Transverse colon (tissue), 4 donors: ENCODE results near the gene PTPRE. TPM values are rescaled to one million over a fixed set of nuclear protein-coding genes. Genes with fewer than 3 reads are reported as not detected.

ENCODE experiments used
- DNase-seq: peaks from one replicate; pipeline ENCODE4 v3.0.0-alpha.2; 2019
- H3K27ac ChIP-seq, 4 donors: fragments of 200-600 bp; sonication (generic); 2 replicates each; pipeline ENCODE4 v1.5.1; 2016 to 2018; ENCODE audit warnings: inconsistent platforms in 4 of 4
- H3K27me3 ChIP-seq: fragments of 200-600 bp; sonication (generic); 2 replicates; pipeline ENCODE4 v1.5.1; 2017; ENCODE audit warnings: inconsistent platforms
- H3K36me3 ChIP-seq, 4 donors: fragments of 200-600 bp; sonication (generic); 2 replicates each; pipeline ENCODE4 v1.5.1; 2017 to 2019; ENCODE audit warnings: inconsistent platforms in 4 of 4
- H3K4me1 ChIP-seq, 4 donors: fragments of 200-600 bp; sonication (generic); 2 replicates each; pipeline ENCODE4 v1.5.1; 2017 to 2020; ENCODE audit warnings: inconsistent platforms in 4 of 4
- H3K4me3 ChIP-seq, 4 donors: fragments of 200-600 bp; sonication (generic); 1 replicate in 1 of 4; 2 replicates in 3 of 4; pipeline versions ENCODE4 v1.5.1 to v1.6.1; 2017 to 2019; ENCODE audit warnings: inconsistent platforms in 4 of 4
- H3K9me3 ChIP-seq, 2 donors: fragments of 200-600 bp; sonication (generic); 2 replicates each; pipeline ENCODE4 v1.5.1; 2017 to 2019; ENCODE audit warnings: inconsistent platforms in 2 of 2
- EP300 ChIP-seq: sonication (generic); formaldehyde crosslinking; IDR thresholded peaks from one replicate; pipeline ENCODE4 v1.6.1; 2017; ENCODE audit warnings: antibody characterized with exemption, low read depth
- POLR2A ChIP-seq: fragments of 450-650 bp; IDR thresholded peaks from one replicate; pipeline ENCODE4 v1.6.1; 2016; ENCODE audit warnings: antibody characterized with exemption, mild to moderate bottlenecking, moderate library complexity
- POLR2AphosphoS5 ChIP-seq, 3 donors: sonication (generic); formaldehyde crosslinking; IDR thresholded peaks; one replicate each; pipeline ENCODE4 v1.6.1; 2016; ENCODE audit warnings: antibody characterized with exemption in 3 of 3
- WGBS, 2 donors: methylation state at CpG; one replicate each; pipeline ENCODE4 v1.1.5; 2018; ENCODE audit warnings: low coverage in 1 of 2; 5-methylcytosine and 5-hydroxymethylcytosine counted together
- in situ Hi-C, 4 donors: fragments of 200-750 bp; cut with MboI; loops; one replicate each; pipeline versions ENCODE4 v1.15.0 to v1.15.1; 2017; ENCODE audit warnings: low sequenced_read_pairs in 3 of 4, low pct_ligation_motif_present in 1 of 4, low pct_unique_long_range_greater_than_20kb in 1 of 4
- intact Hi-C: fragments of 100-400 bp; cut with DNase I; formaldehyde crosslinking; loops from one replicate; pipeline ENCODE4 v1.15.1; 2023; ENCODE audit warnings: low total_unique reads
- total RNA-seq, 4 donors: library from RNA; depleted of rRNA; stranded (reverse); fragments of >200 nt; gene quantifications; one replicate each; pipeline ENCODE4 v1.1.0, GENCODE V29; 2016
- TF ChIP-seq, protein P1 (sequence below), 5 experiments: fragments of 200-600 bp in 3 of 5; fragments of 450-650 bp in 2 of 5; sonication (generic) in 3 of 5; IDR thresholded peaks; 1 replicate in 2 of 5; 2 replicates in 3 of 5; pipeline ENCODE4 v1.5.1; 2016 to 2017; ENCODE audit warnings: antibody characterized with exemption in 5 of 5, inconsistent platforms in 3 of 5, mild to moderate bottlenecking in 2 of 5, moderate library complexity in 1 of 5

Gene PTPRE
- total RNA-seq, 4 donors from 2014 or later, result 25.7 to 43.6 (median 26.7) TPM

- intact Hi-C loops (no loop called here), in situ Hi-C loops (loop anchor here in 1 of 4 donors (10.0 kb wide), 1 partner anchor 65 kb away; no protein-coding TSS in a partner anchor)
- H3K9me3 ChIP-seq, result no peaks in the 10 kb centered on the region
- no peaks in the 10 kb centered on the region for H3K27me3 ChIP-seq
- H3K36me3 ChIP-seq, result peaks cover 0 to 29% (median 2%) of the 10 kb centered on the region in 4 donors
- no peaks in the 10 kb centered on the region for H3K4me1 ChIP-seq
- TF ChIP-seq POLR2AphosphoS5 (IDR thresholded peaks at IDR 0.05) (no peak), POLR2A (no peak), EP300 (no peak)
- TF ChIP-seq, protein P1, sequence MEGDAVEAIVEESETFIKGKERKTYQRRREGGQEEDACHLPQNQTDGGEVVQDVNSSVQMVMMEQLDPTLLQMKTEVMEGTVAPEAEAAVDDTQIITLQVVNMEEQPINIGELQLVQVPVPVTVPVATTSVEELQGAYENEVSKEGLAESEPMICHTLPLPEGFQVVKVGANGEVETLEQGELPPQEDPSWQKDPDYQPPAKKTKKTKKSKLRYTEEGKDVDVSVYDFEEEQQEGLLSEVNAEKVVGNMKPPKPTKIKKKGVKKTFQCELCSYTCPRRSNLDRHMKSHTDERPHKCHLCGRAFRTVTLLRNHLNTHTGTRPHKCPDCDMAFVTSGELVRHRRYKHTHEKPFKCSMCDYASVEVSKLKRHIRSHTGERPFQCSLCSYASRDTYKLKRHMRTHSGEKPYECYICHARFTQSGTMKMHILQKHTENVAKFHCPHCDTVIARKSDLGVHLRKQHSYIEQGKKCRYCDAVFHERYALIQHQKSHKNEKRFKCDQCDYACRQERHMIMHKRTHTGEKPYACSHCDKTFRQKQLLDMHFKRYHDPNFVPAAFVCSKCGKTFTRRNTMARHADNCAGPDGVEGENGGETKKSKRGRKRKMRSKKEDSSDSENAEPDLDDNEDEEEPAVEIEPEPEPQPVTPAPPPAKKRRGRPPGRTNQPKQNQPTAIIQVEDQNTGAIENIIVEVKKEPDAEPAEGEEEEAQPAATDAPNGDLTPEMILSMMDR (IDR thresholded peaks at IDR 0.05), result no peak
- H3K27ac ChIP-seq, result no peak overlapping the region
- 92 to 95% methylated on average over 3 to 13 of the region's 13 CpGs for whole genome bisulfite sequencing, 2 donors
- H3K4me3 ChIP-seq, result no peak overlapping the region
- DNase-seq, result no peak
Observed at GRCh38 chr10:128080231-128080630, 173.3 kb downstream of the PTPRE start.

DNA sequence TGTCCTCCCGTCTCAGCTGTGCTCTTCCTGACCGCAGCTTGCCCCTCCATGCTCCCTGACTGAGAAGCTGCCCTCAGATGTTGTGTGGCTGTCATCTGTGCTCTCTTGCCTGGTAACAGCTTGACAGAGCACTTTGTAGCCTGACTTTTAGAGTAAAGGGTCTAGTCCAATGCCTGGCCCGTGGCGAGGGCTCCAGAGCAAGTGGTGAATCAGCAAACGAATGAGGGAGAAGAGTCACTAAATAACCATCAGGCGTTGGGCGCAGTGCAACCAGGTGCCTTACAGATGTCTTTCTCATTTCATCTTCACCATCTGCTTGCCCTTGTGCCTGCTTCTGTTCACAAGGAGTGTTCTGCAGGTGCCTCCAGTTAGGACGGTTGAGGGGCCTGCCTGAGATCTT lies 173.7 kb downstream of the PTPRE start:
- WGBS, 2 donors, result 90% methylated on average over 8 of the region's 8 CpGs; no CpG with 5 or more reads in 1 of the 2 donors
- TF ChIP-seq, protein P1 (IDR thresholded peaks at IDR 0.05), result no peak
- TF ChIP-seq POLR2AphosphoS5 (IDR thresholded peaks at IDR 0.05) (no peak), EP300 (no peak)
- no peak overlapping the region for H3K27ac ChIP-seq
- DNase-seq, result no peak
- intact Hi-C loops (no loop called here), in situ Hi-C loops (loop anchor here in 1 of 4 donors (10.0 kb wide), 1 partner anchor 64 kb away; no protein-coding TSS in a partner anchor)
- H3K4me1 ChIP-seq, result no peaks in the 10 kb centered on the region
- peaks cover 0 to 29% (median 2%) of the 10 kb centered on the region in 4 donors for H3K36me3 ChIP-seq
- H3K9me3 ChIP-seq, result no peaks in the 10 kb centered on the region
- no peaks in the 10 kb centered on the region for H3K27me3 ChIP-seq
- H3K4me3 ChIP-seq, result no peak overlapping the region

GRCh38 chr10:128081222-128081621 lies 174.3 kb downstream of the PTPRE start:
- H3K4me1 ChIP-seq, result no peaks in the 10 kb centered on the region
- no peak overlapping the region for H3K27ac ChIP-seq
- TF ChIP-seq POLR2A (no peak), POLR2AphosphoS5 (IDR thresholded peaks at IDR 0.05) (no peak), EP300 (no peak)
- TF ChIP-seq, protein P1 (IDR thresholded peaks at IDR 0.05), result no peak
- DNase-seq, result no peak
- H3K9me3 ChIP-seq, result no peaks in the 10 kb centered on the region
- in situ Hi-C loops, result loop anchor here in 1 of 4 donors (10.0 kb wide), 1 partner anchor 64 kb away; no protein-coding TSS in a partner anchor
- WGBS, 2 donors, result 83 to 91% methylated on average over 2 to 4 of the region's 4 CpGs
- no peaks in the 10 kb centered on the region for H3K27me3 ChIP-seq
- H3K4me3 ChIP-seq, result no peak overlapping the region
- peaks cover 0 to 23% (median 2%) of the 10 kb centered on the region in 4 donors for H3K36me3 ChIP-seq
- intact Hi-C loops, result no loop called here

- in situ Hi-C loops, result loop anchor here in 1 of 4 donors (10.0 kb wide), 1 partner anchor 63 kb away; no protein-coding TSS in a partner anchor
- H3K4me3 ChIP-seq, result no peak overlapping the region
- 66 to 72% methylated on average over 3 of the region's 3 CpGs for WGBS, 2 donors
Observed at GRCh38 chr10:128081720-128082119, 174.8 kb downstream of the PTPRE start.

More at GRCh38 chr10:128081720-128082119, 174.8 kb downstream of the PTPRE start:
- H3K36me3 ChIP-seq, result peaks cover 0 to 18% (median 1%) of the 10 kb centered on the region in 4 donors
- no peaks in the 10 kb centered on the region for H3K9me3 ChIP-seq
- H3K27me3 ChIP-seq, result no peaks in the 10 kb centered on the region
- no peak for TF ChIP-seq POLR2A
- no peak for TF ChIP-seq POLR2AphosphoS5 (IDR thresholded peaks at IDR 0.05)
- no peak for TF ChIP-seq EP300
- no peak for DNase-seq
- H3K27ac ChIP-seq, result no peak overlapping the region
- intact Hi-C loops, result no loop called here
- H3K4me1 ChIP-seq, result no peaks in the 10 kb centered on the region
